ENCODE results near the gene IP6K2. TPM values are rescaled to one million over a fixed set of nuclear protein-coding genes. Genes with fewer than 3 reads are reported as not detected.
A peak's percentile ranks its signal among the peaks of the same experiment; 100 is the strongest.

The IP6K2 gene
- total and polyA plus RNA-seq, 2 of the 13 experiments (the other 11 are each of a cell fraction or from before 2014, with no cell fraction given): 85.5 to 112 TPM

DNA sequence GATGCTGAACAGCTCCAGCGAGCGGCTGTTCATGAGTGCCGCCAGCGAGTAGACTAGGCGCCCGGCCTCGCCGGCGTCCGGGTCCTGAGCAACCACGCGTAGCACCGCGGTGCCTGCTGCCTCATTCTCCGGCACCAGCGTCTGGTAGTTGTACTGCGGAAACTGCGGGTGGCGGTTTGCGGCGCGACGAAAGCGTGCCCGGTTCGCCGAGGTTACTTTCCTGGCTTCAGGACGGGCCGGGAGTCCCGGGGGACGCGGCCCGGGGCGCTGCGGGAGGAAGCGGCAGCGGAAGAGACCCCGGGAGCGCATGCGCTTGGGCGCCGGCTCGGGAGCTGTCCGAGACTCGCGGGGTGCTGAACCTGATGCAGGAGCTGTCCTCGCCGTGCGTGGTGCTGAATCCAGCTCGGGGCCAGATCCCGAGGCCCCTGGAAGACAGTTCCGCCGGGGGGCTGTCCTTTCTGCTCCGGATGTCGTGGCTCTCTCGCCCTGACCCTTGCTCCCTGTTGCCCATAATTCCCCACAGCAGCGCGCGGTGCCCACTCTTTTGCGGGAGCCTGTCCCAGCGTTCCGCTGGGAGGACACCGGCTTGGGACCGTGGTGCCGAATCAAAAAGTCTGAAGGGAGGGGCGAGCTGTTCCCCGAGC lies 55.4 kb downstream of the IP6K2 start (continued):
- TF ChIP-seq, protein P1, sequence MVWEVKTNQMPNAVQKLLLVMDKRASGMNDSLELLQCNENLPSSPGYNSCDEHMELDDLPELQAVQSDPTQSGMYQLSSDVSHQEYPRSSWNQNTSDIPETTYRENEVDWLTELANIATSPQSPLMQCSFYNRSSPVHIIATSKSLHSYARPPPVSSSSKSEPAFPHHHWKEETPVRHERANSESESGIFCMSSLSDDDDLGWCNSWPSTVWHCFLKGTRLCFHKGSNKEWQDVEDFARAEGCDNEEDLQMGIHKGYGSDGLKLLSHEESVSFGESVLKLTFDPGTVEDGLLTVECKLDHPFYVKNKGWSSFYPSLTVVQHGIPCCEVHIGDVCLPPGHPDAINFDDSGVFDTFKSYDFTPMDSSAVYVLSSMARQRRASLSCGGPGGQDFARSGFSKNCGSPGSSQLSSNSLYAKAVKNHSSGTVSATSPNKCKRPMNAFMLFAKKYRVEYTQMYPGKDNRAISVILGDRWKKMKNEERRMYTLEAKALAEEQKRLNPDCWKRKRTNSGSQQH (CRISPR knock-in tag; IDR thresholded peaks at IDR 0.05; ENCODE audit: low read depth): peak; percentile 100
- TF ChIP-seq SP2 (CRISPR knock-in tag; IDR thresholded peaks at IDR 0.05) (peak; percentile 77), SOX13 (IDR thresholded peaks at IDR 0.05) (no peak), SOX13 (CRISPR knock-in tag; conservative IDR thresholded peaks at IDR 0.05 in 1 of 2, IDR thresholded peaks at IDR 0.05 in 1 of 2) (peak in 1 of 2 experiments; percentile 95; a peak in 2 of 4 replicates), ZBTB20 (CRISPR knock-in tag; IDR thresholded peaks at IDR 0.05; ENCODE audit: borderline replicate concordance, low read depth) (peak; percentile 100), ADNP (CRISPR knock-in tag; IDR thresholded peaks at IDR 0.05) (peak; percentile 91), ZFP41 (CRISPR knock-in tag; IDR thresholded peaks at IDR 0.05; ENCODE audit: borderline replicate concordance) (peak; percentile 100), ZNF12 (CRISPR knock-in tag; IDR thresholded peaks at IDR 0.05) (peak; percentile 99), RBAK (CRISPR knock-in tag; IDR thresholded peaks at IDR 0.05) (peak; percentile 96), ZNF510 (CRISPR knock-in tag; IDR thresholded peaks at IDR 0.05; ENCODE audit: low read depth) (peak; percentile 100), HMGA1 (CRISPR knock-in tag; conservative IDR thresholded peaks at IDR 0.05) (no peak), ESRRA (CRISPR knock-in tag; IDR thresholded peaks at IDR 0.05; ENCODE audit: low read depth) (peak; percentile 97), GABPA (IDR thresholded peaks at IDR 0.05; ENCODE audit: low read depth, low read length) (no peak), GABPA (CRISPR knock-in tag; IDR thresholded peaks at IDR 0.05; ENCODE audit: low read depth) (peak; percentile 78), ZNF234 (CRISPR knock-in tag; conservative IDR thresholded peaks at IDR 0.05) (peak; percentile 100), SATB2 (CRISPR knock-in tag; IDR thresholded peaks at IDR 0.05) (peak; percentile 100), NR2F1 (CRISPR knock-in tag; IDR thresholded peaks at IDR 0.05) (peak in 1 of 2 experiments; percentile 88; a peak in 1 of 4 replicates), MTA1 (CRISPR knock-in tag; IDR thresholded peaks at IDR 0.05; ENCODE audit: borderline replicate concordance) (peak; percentile 90), SOX6 (IDR thresholded peaks at IDR 0.05) (no peak), SOX6 (CRISPR knock-in tag; IDR thresholded peaks at IDR 0.05) (peak; percentile 91)
- TF ChIP-seq, protein P2, sequence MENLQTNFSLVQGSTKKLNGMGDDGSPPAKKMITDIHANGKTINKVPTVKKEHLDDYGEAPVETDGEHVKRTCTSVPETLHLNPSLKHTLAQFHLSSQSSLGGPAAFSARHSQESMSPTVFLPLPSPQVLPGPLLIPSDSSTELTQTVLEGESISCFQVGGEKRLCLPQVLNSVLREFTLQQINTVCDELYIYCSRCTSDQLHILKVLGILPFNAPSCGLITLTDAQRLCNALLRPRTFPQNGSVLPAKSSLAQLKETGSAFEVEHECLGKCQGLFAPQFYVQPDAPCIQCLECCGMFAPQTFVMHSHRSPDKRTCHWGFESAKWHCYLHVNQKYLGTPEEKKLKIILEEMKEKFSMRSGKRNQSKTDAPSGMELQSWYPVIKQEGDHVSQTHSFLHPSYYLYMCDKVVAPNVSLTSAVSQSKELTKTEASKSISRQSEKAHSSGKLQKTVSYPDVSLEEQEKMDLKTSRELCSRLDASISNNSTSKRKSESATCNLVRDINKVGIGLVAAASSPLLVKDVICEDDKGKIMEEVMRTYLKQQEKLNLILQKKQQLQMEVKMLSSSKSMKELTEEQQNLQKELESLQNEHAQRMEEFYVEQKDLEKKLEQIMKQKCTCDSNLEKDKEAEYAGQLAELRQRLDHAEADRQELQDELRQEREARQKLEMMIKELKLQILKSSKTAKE (CRISPR knock-in tag; IDR thresholded peaks at IDR 0.05; ENCODE audit: borderline replicate concordance): peak; percentile 97
- TF ChIP-seq, protein P3, sequence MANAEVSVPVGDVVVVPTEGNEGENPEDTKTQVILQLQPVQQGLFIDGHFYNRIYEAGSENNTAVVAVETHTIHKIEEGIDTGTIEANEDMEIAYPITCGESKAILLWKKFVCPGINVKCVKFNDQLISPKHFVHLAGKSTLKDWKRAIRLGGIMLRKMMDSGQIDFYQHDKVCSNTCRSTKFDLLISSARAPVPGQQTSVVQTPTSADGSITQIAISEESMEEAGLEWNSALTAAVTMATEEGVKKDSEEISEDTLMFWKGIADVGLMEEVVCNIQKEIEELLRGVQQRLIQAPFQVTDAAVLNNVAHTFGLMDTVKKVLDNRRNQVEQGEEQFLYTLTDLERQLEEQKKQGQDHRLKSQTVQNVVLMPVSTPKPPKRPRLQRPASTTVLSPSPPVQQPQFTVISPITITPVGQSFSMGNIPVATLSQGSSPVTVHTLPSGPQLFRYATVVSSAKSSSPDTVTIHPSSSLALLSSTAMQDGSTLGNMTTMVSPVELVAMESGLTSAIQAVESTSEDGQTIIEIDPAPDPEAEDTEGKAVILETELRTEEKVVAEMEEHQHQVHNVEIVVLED (CRISPR knock-in tag; IDR thresholded peaks at IDR 0.05; ENCODE audit: borderline replicate concordance): peak; percentile 84

Measured in HepG2 (cell line).